ENCODE results near the gene TMX4. TPM values are rescaled to one million over a fixed set of nuclear protein-coding genes. Genes with fewer than 3 reads are reported as not detected.
A peak's percentile ranks its signal among the peaks of the same experiment; 100 is the strongest.

TMX4 gene
- total RNA-seq, 4 donors from 2014 or later, result 44.7 to 71.7 (median 56.3) TPM

DNA sequence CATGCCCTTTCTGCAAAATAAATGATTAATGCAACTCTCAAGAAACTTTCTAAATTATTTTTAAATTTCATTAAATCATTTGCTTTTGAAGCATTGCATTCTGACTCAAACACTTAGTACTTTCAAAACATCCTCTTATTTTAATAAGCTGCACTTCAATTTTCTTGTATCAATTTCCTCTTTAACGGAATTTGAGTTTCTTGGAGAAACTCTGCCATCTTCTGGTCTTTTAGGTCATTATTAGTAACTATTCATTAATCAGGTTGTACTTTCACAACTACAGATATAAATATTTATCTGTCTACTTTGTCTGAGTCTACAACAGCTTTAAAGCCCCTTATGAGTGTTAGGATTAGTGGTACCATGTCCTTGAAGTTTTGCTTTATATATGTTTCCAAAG lies 30.2 kb downstream of the TMX4 start:
- Histone ChIP-seq H3K9me3 (peaks cover 0 to 12% (median 5%) of the 10 kb centered on the region in 4 donors), H3K36me3 (peaks cover 0 to 48% (median 5%) of the 10 kb centered on the region in 3 donors), H3K4me3 (no peak overlapping the region), H3K27me3 (no peaks in the 10 kb centered on the region), H3K4me1 (no peaks in the 10 kb centered on the region), H3K27ac (no peak overlapping the region)
- TF ChIP-seq, protein P1, sequence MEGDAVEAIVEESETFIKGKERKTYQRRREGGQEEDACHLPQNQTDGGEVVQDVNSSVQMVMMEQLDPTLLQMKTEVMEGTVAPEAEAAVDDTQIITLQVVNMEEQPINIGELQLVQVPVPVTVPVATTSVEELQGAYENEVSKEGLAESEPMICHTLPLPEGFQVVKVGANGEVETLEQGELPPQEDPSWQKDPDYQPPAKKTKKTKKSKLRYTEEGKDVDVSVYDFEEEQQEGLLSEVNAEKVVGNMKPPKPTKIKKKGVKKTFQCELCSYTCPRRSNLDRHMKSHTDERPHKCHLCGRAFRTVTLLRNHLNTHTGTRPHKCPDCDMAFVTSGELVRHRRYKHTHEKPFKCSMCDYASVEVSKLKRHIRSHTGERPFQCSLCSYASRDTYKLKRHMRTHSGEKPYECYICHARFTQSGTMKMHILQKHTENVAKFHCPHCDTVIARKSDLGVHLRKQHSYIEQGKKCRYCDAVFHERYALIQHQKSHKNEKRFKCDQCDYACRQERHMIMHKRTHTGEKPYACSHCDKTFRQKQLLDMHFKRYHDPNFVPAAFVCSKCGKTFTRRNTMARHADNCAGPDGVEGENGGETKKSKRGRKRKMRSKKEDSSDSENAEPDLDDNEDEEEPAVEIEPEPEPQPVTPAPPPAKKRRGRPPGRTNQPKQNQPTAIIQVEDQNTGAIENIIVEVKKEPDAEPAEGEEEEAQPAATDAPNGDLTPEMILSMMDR (IDR thresholded peaks at IDR 0.05), result no peak
- TF ChIP-seq EP300 (IDR thresholded peaks at IDR 0.05) (no peak), POLR2A (IDR thresholded peaks at IDR 0.05) (no peak)
- DNase-seq (ENCODE audit: low spot score in 2 of 2), result no peak
- 41 to 52% methylated on average over 1 of the region's 1 CpG for WGBS, 2 donors

DNA sequence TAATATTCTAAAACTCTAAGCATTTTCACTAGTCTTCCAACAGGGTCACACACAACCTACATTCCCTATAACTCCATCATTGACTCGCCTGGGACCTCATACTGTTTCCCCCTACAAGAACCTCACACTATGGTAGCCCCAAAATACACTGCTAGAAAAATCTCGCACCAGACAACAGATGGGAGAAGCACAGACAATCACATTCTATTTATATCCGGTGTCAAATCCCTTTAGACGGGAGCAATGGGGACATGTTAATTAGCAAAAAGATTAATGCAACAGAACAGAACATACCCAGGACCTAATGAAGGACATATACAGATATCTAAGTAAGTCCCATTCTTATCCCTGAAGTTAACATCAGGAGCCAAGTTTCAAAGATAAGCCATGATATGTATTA lies 33.6 kb downstream of the TMX4 start:
- H3K27me3 ChIP-seq, result no peaks in the 10 kb centered on the region
- no peaks in the 10 kb centered on the region for H3K4me1 ChIP-seq
- H3K9me3 ChIP-seq, result no peaks in the 10 kb centered on the region
- no peak for TF ChIP-seq EP300 (IDR thresholded peaks at IDR 0.05)
- TF ChIP-seq POLR2A (IDR thresholded peaks at IDR 0.05), result no peak
- TF ChIP-seq, protein P1 (IDR thresholded peaks at IDR 0.05), result no peak
- H3K36me3 ChIP-seq, result peaks cover 0 to 46% (median 0%) of the 10 kb centered on the region in 3 donors
- no peak for DNase-seq (ENCODE audit: low spot score in 2 of 2)
- H3K27ac ChIP-seq, result no peak overlapping the region
- WGBS, 2 donors, result 82 to 97% methylated on average over 4 of the region's 4 CpGs
- H3K4me3 ChIP-seq, result no peak overlapping the region

DNA sequence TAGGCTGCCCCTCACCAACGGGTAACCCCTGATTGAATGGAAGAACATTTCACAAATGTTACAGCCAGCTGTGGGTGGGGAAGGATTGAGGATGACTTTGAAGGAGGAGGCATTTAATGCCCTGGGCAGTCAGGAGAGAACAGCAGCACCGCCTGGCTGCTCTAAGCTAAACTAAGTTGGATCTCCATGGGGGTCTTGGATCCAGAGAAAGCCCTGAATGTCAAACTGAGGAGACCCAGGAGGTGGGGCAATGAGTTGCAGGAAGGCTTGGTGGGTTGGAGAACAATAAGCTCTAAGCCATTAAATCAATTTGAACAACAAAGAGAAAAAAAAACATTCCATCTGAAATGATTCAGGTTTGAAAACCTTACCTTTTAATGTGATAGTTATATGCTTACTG lies 35.4 kb downstream of the TMX4 start:
- H3K27ac ChIP-seq, result no peak overlapping the region
- no peak overlapping the region for H3K4me3 ChIP-seq
- DNase-seq (ENCODE audit: low spot score in 2 of 2), result no peak
- TF ChIP-seq, protein P1 (IDR thresholded peaks at IDR 0.05), result no peak
- TF ChIP-seq POLR2A (IDR thresholded peaks at IDR 0.05) (no peak), EP300 (IDR thresholded peaks at IDR 0.05) (no peak)
- no peaks in the 10 kb centered on the region for H3K27me3 ChIP-seq
- H3K4me1 ChIP-seq, result no peaks in the 10 kb centered on the region
- 81 to 85% methylated on average over 2 of the region's 2 CpGs for WGBS, 2 donors
- no peaks in the 10 kb centered on the region for H3K9me3 ChIP-seq
- peaks cover 0 to 44% (median 0%) of the 10 kb centered on the region in 3 donors for H3K36me3 ChIP-seq

DNA sequence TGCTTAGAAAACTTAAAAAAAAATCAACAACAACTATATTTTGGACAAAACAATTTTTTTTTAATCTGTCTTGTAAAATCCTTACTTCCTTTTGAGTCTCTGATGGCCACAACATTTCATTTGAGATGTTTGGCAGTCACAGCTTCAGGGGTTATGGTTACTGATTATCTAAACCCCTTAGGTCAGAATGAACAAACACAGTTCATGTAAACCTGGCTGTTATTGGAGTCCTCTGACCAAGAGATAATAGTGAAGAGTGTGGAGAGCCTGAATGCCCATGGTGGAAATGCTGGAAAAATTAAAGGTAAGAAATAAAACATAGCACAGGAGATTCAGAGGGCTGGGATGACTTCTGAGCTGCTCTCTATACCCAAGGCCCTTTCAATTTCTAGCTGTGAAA lies 38.2 kb downstream of the TMX4 start:
- no peak for DNase-seq (ENCODE audit: low spot score in 2 of 2)
- H3K4me1 ChIP-seq, result no peaks in the 10 kb centered on the region
- H3K27ac ChIP-seq, result no peak overlapping the region
- TF ChIP-seq EP300 (IDR thresholded peaks at IDR 0.05), result no peak
- no peak for TF ChIP-seq POLR2A (IDR thresholded peaks at IDR 0.05)
- TF ChIP-seq, protein P1 (IDR thresholded peaks at IDR 0.05), result no peak
- H3K9me3 ChIP-seq, result no peaks in the 10 kb centered on the region
- peaks cover 0 to 45% (median 0%) of the 10 kb centered on the region in 3 donors for H3K36me3 ChIP-seq
- no peaks in the 10 kb centered on the region for H3K27me3 ChIP-seq
- H3K4me3 ChIP-seq, result no peak overlapping the region

DNA sequence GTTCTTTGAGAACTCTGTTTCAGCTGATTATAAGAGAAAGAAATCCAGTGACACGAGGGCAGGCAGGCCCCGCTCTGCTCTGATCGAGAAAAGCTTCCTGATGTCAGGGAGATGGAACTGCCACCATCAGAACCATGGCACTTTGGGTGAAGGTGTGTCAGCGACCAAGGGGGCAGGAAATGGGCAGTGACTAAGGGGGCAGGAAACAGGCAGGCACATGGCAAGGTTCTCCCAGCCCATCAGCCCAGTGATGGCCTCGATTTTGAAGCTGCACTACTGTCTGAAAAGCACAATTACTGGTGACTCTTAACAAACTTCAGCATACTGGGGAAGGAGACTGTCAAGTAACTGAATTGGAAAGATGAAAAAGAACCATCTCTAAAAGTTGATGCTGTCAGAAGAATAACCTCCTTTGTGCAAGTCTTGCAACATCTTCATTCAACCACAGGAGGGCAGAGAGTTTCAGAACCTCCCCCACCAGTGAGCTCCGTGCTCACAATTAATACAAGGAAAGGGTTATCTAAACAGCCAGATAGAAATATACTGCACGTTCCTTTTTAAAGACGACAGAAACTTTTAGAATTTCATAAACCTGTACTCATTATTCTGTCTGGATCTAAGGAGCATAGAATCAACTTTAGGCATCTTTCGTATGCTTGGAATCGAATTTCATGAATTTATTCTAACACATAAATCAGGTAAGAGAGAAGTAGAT lies 39.1 kb downstream of the TMX4 start:
- no peak overlapping the region for H3K27ac ChIP-seq
- DNase-seq (ENCODE audit: low spot score in 2 of 2), result no peak
- H3K4me1 ChIP-seq, result no peaks in the 10 kb centered on the region
- WGBS, 2 donors, result 61 to 65% methylated on average over 10 of the region's 10 CpGs
- TF ChIP-seq, protein P1 (IDR thresholded peaks at IDR 0.05), result peak in 4 of 5 experiments; percentile 22 to 48 (median 40)
- TF ChIP-seq POLR2A (IDR thresholded peaks at IDR 0.05) (no peak), EP300 (IDR thresholded peaks at IDR 0.05) (no peak)
- no peaks in the 10 kb centered on the region for H3K27me3 ChIP-seq
- no peak overlapping the region for H3K4me3 ChIP-seq
- H3K36me3 ChIP-seq, result peaks cover 0 to 45% (median 0%) of the 10 kb centered on the region in 3 donors
- no peaks in the 10 kb centered on the region for H3K9me3 ChIP-seq

All from tibial nerve (tissue), 4 donors.